Measurements from ENCODE around the gene SLAMF9.

The SLAMF9 gene

DNA sequence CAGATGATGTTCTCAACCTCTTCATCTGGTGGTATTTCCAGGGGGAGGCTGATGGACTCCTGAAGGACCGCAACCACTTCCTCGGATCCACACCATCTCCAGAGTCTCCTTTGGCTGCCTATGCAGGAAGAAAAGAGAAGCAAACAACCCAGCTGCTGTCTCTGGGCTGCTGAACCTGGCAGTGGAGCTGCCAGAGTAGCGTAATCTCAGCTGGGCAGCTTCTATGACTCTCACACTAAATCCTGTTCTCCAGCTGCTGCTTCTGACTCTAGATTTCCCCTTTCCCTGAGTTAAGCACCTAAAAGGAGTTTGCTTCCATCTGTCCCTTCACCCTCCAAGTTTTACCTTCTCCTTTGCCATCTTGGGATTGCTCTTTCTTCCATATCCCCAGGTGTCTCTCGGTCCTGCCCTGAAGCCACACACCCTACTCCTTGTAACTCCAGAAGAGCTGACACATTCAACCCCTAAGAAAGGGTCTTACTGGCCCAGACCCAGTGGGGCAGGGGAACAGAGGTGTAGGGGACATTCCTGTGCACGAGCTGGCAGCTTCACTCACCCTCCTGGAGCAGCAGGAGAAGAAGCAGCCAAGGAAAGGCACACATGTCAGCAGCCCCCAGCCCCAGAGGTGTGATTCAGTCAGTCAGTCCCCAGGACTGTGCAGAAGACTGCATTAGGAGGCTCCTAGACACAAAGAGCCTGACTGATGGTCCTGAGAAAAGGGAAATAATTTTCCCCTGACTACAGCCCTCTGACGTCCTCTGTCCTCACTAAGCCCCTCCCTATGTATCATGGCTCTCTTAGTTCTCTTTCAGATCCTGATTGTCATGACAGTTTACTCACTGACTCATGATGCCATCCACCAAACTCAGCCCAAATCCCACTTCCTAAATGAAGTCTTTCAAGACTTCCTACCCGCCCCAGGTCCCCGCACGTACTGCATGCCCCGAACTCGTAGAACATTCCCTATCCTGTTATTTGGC lies at the start of gene SLAMF9:
SLAMF9 (minus strand) TSS at position 702 of the 980 bp plus-strand sequence; CDS start at position 602, 100 bp downstream.
- no peak for DNase-seq

- no peak for DNase-seq
Measured at GRCh38 chr1:160001440-160001839, 47.4 kb upstream of the SLAMF9 start.

DNA sequence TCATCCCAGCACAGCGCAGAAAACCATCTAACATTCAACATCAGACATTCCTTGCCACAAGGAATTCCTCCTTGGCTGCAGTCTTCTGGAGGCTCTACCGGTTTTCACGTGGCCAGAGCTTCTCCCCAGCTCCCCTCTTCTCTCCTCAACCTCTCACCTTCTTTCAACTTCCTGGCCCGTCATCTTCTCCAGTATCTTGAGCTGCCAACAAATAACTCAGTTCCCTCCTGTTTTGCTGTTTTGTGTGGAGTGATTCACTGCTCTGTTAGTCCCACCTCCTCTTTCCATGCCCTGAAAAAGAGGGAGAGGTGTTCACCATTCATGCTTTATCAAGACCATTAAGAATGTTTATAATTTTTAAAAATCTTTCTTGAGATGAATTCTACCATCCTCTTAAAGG lies 45.2 kb upstream of the SLAMF9 start:
- no peak for DNase-seq

GRCh38 chr1:159996653-159997052 lies 42.6 kb upstream of the SLAMF9 start:
- DNase-seq: no peak

DNA sequence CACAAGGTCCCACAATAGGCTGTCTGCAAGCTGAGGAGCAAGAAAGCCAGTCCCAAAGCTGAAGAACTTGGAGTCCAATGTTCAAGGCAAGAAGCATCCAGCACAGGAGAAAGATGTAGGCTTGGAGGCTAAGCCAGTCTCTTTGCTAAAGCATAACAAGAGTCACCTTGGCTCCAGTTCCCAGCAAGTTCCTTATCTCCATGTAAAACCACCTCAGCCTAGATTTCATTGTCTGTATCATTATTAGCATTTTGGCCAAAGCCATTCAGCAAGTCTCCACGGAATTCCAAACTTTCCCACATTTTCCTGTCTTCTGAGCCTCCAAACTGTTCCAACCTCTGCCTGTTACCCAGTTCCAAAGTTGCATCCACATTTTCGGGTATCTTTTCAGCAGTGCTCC lies 40.9 kb upstream of the SLAMF9 start:
- DNase-seq: no peak

DNA sequence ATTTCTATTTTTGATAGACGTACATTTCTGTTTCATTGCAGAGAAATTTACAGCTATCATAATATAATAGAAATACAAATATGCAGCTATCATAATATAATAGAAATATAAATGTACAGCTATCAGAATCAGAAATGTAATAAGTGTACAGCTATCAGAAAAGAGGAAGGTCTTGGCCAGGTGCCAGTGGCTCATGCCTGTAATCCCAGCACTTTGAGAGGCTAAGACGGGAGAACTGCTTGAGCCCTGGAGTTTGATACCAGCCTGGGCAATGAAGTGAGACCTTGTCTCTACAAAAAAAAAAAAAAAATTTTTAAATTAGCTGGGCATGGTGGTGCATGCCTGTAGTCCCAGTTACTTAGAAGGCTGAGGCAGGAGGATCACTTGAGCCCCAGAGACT lies 39.9 kb upstream of the SLAMF9 start:
- no peak for DNase-seq

GRCh38 chr1:159992161-159992560 lies 38.1 kb upstream of the SLAMF9 start:
- DNase-seq: no peak

GRCh38 chr1:159991513-159991912 lies 37.5 kb upstream of the SLAMF9 start:
- DNase-seq: no peak

GRCh38 chr1:159990005-159990404 lies 36.0 kb upstream of the SLAMF9 start:
- DNase-seq: no peak

DNA sequence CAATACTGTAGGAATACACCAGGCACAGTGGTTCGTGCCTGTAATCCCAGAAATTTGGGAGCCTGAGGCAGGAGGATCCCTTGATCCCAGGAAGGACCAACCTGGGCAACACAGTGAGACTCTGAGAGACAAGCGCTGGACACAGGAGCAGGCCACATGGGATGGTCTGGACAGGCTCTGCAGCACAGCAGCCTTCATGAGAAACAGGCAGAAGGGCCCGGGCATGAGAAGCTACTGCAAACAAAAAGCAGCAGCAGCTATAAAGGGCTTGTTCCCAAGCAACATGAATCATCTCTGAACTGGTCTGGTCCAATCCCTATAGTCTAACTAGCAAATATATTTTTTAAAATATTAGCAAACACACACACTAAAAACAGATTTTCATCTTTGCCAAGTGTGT lies 35.5 kb upstream of the SLAMF9 start:
- no peak for DNase-seq

GRCh38 chr1:159988006-159988405 lies 34.0 kb upstream of the SLAMF9 start:
- DNase-seq: no peak

DNA sequence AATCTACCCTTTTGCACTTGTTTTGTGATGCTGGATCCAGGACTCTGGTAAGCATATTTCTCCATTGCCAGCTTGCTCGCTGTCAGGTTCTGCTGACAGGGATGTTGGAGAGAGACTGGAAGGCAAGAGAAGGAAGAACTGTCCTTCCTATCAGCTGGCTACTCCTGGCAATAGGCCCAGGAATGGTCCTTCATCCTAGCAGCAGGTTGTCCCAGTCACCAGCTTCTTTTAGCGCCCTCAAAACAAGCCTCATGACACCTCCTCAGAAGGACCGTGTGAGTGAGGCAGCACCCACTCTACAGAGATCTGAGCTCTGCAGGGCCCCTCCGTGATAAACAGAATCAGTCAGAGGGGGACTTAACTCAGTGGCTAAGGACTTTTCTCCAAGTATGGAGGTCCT lies 33.1 kb upstream of the SLAMF9 start:
- no peak for DNase-seq

DNA sequence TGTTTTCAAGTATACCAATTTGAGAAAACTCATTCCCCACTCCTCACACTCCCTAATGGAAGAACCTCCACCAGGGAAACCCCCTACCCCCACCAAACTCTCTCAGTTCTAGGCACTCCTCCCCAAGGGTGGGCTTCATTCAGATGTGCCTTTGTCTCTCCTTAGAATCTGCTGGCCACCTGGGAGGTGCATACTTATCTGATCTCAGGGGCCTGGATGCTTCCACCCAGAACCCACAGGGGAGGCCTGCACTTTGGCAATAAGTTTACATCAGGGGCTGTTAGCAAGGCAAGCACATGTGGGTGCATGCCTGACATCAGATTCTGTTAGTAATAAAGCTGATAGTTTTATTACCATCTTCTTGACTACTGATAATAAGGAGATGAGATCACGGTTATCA lies 32.5 kb upstream of the SLAMF9 start:
- no peak for DNase-seq

- DNase-seq: no peak
Measured at GRCh38 chr1:159986093-159986492, 32.1 kb upstream of the SLAMF9 start.

DNA sequence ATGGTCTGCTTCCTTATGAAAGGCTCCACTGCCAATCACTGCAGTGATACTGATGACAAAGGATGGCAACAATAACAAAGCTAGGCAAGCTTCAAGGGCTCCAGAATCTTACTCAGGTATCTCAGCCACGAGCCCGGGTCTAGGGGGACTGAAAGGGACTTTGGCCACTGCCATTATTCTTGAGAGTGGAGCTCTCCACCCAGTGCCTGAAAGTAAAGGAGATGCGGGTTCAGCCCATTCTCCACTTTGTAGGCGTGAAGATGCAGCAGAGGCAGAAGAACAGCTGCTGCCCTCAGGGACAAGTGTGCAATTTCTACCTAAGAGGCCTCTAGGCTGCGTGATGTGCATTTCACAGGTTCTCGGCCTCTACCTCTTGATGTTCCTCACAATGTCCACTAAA lies 31.4 kb upstream of the SLAMF9 start:
- no peak for DNase-seq

DNA sequence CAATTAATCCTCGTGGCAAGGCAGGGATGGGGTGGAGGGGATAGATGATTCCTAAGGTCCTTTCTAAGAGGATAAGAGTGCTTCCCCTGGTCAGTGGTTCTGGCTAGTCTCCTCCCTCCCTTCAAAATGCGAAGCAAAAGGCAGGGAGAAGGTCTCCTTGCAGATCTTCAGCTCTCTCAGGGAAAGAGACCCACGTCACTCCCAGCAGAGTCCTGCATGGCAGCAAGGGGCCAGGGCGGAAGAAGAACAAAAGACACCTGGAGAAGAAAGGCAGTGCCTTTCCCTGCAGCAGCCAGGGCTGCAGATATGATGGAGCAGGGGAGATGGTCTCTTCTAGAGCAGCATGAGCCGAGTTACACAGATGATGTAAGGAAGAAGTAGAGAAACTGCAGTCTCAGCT lies 29.6 kb upstream of the SLAMF9 start:
- DNase-seq: no peak

GRCh38 chr1:159982280-159982679 lies 28.2 kb upstream of the SLAMF9 start:
- DNase-seq: no peak

- DNase-seq: no peak
Measured at GRCh38 chr1:159981351-159982055, 27.5 kb upstream of the SLAMF9 start.

DNA sequence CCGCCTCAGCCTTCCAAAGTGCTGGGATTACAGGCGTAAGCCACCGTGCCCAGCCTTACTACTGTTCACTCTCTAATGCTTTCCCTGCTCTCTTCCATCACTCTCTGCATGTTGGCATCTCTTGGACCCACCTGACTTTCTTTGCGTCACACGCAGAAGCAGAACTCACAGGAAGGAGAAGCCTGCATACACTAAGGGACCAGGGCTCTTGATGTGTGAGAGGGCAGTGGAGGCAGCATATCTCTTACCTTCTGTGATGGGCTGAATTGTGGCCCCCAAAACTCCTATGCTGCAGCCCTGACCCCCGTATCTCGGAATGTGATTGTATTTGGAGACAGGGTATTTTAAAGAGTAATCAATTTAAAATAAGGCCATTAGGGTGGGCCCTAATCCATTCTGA lies 26.7 kb upstream of the SLAMF9 start:
- no peak for DNase-seq

DNA sequence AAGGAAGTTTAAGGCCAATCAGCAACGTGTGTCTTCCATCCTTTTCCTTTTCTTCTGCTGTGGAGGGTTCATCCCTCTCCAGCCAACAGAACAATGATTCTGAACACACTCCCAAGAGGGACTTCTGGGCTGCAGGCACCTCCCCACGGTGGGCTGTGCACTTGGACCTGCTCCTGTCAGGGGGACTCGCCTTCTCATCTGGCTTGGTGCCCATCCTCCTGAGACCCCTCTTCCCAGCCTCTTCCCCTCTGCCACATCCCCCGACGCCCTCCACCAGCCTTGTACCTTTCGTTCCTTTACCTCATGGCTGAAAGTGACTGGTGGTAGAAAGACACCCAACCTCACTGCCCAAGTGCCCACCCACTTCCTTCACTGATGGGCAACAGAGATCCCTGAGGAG lies 26.0 kb upstream of the SLAMF9 start:
- DNase-seq: no peak

GRCh38 chr1:159979257-159979656 lies 25.2 kb upstream of the SLAMF9 start:
- DNase-seq: no peak

GRCh38 chr1:159978107-159978398 lies 24.0 kb upstream of the SLAMF9 start:
- no peak for DNase-seq

GRCh38 chr1:159977364-159978106 lies 23.5 kb upstream of the SLAMF9 start:
- no peak for DNase-seq

Data from NCI-H2171 treated with DMSO at 0.1 percent for 48 hours (cell line).